Progenitor cell of endocrine pancreas (in vitro differentiated cells): Measurements from ENCODE around the gene P4HA2. TPM values are rescaled to one million over a fixed set of nuclear protein-coding genes. Genes with fewer than 3 reads are reported as not detected.

Source experiments
- DNase-seq: peaks from one replicate; pipeline ENCODE4 v3.0.0; 2021; ENCODE audit warnings: low spot score; ENCODE audit not compliant: unreplicated experiment
- H3K27ac Mint-ChIP-seq: 2 replicates; pipeline ENCODE4 v1.8.0; 2021; ENCODE audit warnings: mild to moderate bottlenecking, moderate library complexity, mixed read lengths
- H3K27me3 Mint-ChIP-seq: 2 replicates; pipeline ENCODE4 v1.8.0; 2021; ENCODE audit warnings: mixed read lengths
- H3K36me3 Mint-ChIP-seq: 2 replicates; pipeline ENCODE4 v1.8.0; 2022; ENCODE audit warnings: mixed read lengths; ENCODE audit not compliant: insufficient read depth
- H3K4me1 Mint-ChIP-seq: 2 replicates; pipeline ENCODE4 v1.8.0; 2021; ENCODE audit warnings: low read depth, mixed read lengths
- H3K4me3 Mint-ChIP-seq: 2 replicates; pipeline ENCODE4 v1.8.0; 2021; ENCODE audit warnings: low read depth, mild to moderate bottlenecking, moderate library complexity, mixed read lengths
- H3K9me3 Mint-ChIP-seq: 2 replicates; pipeline ENCODE4 v1.8.0; 2021; ENCODE audit warnings: low read depth, mixed read lengths
- CTCF ChIP-seq: fragments of 200-600 bp; sonication (generic); IDR thresholded peaks from one replicate; pipeline ENCODE4 v1.5.0; 2021; ENCODE audit warnings: antibody characterized with exemption, mild to moderate bottlenecking; ENCODE audit not compliant: unreplicated experiment
- total RNA-seq: library from RNA; stranded (reverse); gene quantifications from 2 replicates; pipeline ENCODE4 v1.2.1, GENCODE V29; 2021

Gene P4HA2
- total RNA-seq, 1 donor from 2014 or later: 18.5 TPM

GRCh38 chr5:132262882-132263547, 35.4 kb upstream of the P4HA2 start:
- Mint-ChIP-seq H3K4me3 (no peak overlapping the region), H3K27me3 (no peaks in the 10 kb centered on the region), H3K4me1 (peaks cover 15% of the 10 kb centered on the region), H3K36me3 (peaks cover 3% of the 10 kb centered on the region), H3K9me3 (no peaks in the 10 kb centered on the region), H3K27ac (no peak overlapping the region)
- TF ChIP-seq CTCF: no peak
- no peak for DNase-seq

GRCh38 chr5:132261881-132262845, 34.5 kb upstream of the P4HA2 start:
- Mint-ChIP-seq H3K36me3 (peaks cover 3% of the 10 kb centered on the region), H3K4me1 (peaks cover 14% of the 10 kb centered on the region), H3K27ac (no peak overlapping the region), H3K27me3 (no peaks in the 10 kb centered on the region), H3K4me3 (no peak overlapping the region), H3K9me3 (no peaks in the 10 kb centered on the region)
- no peak for DNase-seq
- TF ChIP-seq CTCF: no peak

GRCh38 chr5:132260714-132261551, 33.3 kb upstream of the P4HA2 start:
- H3K36me3 Mint-ChIP-seq: peaks cover 3% of the 10 kb centered on the region
- H3K4me3 Mint-ChIP-seq: no peak overlapping the region
- no peak for TF ChIP-seq CTCF
- no peak for DNase-seq
- peaks cover 16% of the 10 kb centered on the region for H3K4me1 Mint-ChIP-seq
- H3K27me3 Mint-ChIP-seq: no peaks in the 10 kb centered on the region
- H3K27ac Mint-ChIP-seq: no peak overlapping the region
- no peaks in the 10 kb centered on the region for H3K9me3 Mint-ChIP-seq

- Mint-ChIP-seq H3K4me3 (no peak overlapping the region), H3K4me1 (peaks cover 7% of the 10 kb centered on the region), H3K27ac (no peak overlapping the region), H3K27me3 (peaks cover 3% of the 10 kb centered on the region), H3K36me3 (peaks cover 3% of the 10 kb centered on the region), H3K9me3 (no peaks in the 10 kb centered on the region)
- no peak for DNase-seq
- no peak for TF ChIP-seq CTCF
Observed at GRCh38 chr5:132260051-132260450, 32.4 kb upstream of the P4HA2 start.
